Activated CD8-positive, alpha-beta memory T cell treated with anti-CD3 and anti-CD28 coated beads for 1 hour (primary cell): ENCODE data around the gene ASB2.
A peak's percentile ranks its signal among the peaks of the same experiment; 100 is the strongest.

ENCODE experiments used
- DNase-seq, 2 donors: peaks; one replicate each; pipeline ENCODE4 v3.0.0-alpha.2; 2020; ENCODE audit warnings: low read depth in 1 of 2; ENCODE audit errors: extremely low read depth in 1 of 2

Gene ASB2

GRCh38 chr14:93951635-93952540 lies 24.5 kb downstream of the ASB2 start:
- no peak for DNase-seq

DNA sequence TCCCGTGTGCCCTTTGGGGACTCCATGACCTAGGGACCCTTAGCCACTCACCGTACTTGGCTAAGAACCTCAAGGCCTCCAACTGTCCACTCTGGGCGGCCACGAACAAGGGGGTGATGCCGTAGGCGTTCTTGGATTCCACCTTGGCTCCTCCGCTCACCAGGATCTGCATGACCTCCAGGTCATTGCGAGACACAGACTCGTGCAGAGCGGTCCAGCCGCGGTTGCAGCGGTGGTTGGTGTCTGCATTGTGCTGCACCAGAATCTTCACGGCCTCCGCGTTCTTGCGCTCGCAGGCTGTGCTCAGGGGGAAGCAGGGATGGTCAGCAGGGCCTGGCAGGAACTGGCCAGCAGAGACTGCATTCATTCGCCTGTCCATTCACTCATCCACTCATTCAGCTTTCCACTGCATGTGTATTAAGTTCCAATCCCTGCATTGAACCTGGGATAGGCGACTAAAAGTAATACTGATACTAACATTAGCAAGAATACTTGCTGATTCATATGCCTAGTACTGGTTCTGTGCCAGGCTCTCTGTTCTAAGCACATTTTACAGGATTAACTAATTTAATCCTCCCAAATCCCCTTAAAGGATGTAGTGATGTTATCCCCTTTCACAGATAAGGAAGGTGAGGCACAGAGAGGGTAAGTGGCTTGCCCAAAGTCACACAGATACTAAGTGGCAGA lies 25.3 kb downstream of the ASB2 start:
- DNase-seq: no peak

- no peak for DNase-seq
Measured at GRCh38 chr14:93949511-93950075, 26.8 kb downstream of the ASB2 start.

DNA sequence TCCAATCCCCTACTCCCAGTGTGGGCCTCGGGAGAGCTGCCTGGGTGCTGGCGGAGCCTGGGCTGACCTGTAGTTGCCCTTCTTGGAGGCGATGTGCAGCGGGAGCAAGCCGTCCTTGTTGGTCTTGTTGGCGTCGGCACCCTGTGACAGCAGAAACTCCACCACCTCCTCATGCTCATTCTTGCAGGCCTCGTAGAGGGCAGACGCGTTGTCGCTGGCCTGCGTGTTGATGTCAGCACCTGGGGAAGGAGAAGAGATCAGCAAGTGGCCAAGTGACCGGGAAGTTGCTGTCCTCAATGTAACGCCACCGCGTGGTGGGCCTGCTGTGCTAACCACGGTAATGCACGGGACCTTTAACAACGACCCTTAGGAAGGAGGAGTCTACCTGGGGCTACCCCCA lies 29.1 kb downstream of the ASB2 start:
- DNase-seq: no peak

- DNase-seq: no peak
Measured at GRCh38 chr14:93946541-93947090, 29.8 kb downstream of the ASB2 start.

GRCh38 chr14:93946104-93946503 lies 30.3 kb downstream of the ASB2 start:
- no peak for DNase-seq

DNA sequence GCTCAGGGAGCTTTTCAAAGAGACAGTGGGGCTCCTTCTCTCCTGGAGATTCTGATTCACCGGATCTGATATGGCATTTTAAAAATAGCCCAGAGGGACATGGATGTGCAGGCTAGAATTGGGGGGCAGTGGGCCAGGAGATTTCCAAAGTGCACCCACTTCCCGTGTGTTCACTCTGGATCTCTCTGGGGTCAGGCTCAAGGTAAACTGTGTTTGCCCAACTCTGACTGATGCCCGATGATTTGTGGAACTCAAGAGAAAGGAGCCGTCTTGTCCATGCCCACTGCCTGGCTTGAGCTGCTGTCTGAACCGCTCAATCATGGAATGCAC lies 31.3 kb downstream of the ASB2 start:
- DNase-seq: no peak

DNA sequence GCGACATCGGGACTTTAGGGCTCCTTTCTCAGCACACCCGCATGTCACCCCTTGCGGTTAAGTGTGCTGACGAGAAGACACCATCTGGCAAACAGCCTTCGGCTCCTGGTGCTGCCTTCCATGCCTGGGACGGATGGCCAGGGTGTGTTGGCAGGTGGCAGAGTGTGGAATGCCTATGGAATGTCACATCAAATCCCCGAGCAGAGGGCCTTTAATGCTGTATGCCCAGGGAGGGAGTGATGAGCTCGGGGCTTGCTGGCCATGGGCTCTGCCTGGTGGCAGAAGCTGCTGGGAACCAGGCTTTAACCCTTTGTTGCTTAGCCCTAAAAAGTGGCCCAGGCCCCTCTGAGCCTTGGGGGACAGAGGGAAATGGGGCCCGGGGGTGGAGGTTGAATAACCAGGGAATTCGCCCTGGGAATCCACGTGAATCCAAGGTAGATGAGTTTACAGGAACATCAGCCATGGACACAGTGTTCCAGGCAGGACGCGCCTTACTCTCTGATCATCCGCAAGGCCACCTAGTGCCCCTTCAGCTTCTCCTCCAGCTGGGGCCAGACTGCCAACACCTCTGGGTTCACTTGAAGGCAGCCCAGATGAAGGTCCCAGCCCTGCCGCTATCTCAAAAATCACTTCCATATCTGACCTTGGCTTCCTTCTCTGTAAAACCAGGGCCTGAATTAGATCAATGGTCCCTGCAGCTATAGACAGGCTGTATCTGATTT lies 31.9 kb downstream of the ASB2 start:
- no peak for DNase-seq

- DNase-seq: no peak
Measured at GRCh38 chr14:93943930-93944329, 32.4 kb downstream of the ASB2 start.

DNA sequence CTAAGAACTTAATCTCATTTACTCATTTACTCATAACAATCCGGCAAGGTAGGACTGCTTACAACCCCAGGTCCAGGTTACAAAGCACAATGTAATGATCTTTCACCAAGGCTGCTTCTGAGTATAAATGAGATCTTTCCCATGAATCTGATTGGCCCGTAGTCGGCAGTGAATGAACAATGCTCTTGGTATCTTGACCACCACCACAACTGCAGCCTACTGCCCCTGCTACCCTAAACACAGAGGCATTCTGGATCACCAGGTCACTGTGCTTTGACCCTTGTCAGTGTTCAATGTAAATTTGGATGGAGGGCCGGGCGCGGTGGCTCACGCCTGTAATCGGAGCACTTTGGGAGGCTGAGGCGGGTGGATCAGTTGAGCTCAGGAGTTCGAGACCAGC lies 33.3 kb downstream of the ASB2 start:
- no peak for DNase-seq

DNA sequence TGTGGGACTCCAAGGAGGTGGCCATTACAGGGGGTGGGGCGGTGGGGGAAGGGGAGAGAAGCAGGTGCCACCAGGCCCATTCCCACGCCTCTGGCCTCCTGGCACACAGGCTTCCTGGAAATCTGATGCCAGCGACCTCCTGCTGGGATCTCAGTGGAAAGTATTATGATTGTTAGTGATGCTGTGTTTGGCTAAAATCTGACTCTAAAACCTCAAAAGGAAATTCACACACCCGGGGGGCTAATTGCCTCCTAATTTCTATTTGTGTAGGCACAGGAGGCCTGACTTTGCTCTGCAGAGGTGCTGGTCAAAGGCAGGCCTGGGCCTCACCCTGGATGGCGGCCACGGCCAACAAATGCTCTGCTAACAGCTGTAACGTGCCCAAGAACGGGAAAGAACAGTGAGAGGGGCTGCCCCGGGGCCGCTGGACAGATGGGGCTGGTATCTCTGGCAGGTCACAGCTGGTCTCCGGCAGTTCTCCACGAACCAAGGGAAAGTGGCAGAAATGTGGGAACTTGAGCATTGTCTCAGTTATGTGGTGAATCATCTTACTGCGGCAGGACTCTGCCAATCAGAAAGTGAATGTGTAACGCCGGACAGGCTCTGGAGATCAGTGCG lies 35.0 kb downstream of the ASB2 start:
- no peak for DNase-seq

DNA sequence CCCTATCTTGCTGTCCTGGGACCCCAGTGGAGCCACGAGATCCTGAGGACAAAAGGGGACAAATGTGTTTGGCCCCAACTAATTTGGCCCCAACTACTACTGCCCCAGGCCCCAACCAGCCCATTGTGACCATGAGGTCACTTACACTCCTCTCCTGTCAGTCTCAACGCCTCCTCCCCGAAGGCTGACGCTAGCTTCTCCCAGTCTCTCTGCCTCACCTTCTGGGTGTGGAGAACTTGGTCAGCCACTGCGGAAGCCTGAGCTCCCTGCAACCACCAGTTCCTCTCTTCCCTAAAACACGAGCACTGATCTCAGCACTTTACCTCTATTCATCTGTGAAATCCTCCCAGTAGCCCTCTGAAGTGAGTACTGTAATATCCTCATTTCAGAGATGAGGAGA lies 35.9 kb downstream of the ASB2 start:
- DNase-seq: no peak

- peak; percentile 71 to 89 for DNase-seq
Measured at GRCh38 chr14:93939304-93940229, 36.8 kb downstream of the ASB2 start.

DNA sequence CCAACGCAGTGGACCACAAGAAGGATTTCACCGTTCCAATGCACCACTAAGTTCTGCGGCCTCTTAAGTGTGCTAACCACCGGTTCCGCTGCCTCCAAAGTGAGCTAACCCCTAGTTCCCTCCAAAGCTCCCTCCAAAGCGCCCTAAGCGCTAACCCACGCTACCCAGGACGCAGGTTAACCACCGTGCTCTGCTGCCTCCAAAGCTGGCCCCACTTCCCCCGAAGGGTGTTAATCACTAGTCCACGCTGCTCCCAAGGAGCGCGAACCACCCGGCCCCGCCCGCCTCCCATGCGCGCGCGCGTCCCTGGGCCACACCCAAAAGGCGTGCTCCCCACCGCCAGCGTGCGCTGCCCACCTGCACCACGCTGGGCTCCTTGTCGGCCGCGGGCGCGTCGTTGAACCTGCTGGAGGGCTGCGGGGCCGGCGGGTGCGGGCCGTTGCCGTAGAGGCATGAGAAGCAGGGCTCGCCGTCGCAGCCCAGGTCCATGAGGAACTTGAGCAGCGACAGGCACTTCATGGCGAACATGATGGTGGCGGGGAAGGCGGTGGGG lies 37.5 kb downstream of the ASB2 start:
- DNase-seq: no peak

DNA sequence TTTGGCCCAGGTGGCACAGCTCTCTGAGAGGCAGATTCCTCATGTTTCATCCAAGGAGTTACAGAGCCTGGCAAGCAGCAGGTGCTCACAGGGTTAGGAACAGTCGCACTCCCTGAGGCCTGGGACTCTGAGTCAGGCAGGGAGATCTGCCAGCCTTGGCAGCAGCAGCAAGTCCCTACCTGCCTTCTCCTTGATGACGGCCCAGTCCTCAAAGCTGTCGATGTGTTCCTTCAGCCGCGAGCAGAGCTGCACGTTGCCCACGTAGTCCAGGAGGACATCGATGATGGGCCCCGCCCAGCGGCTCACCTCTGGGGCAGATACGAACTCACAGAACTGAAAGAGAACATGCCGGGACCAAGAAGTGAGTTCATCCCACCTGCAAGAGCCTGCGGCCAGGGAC lies 38.9 kb downstream of the ASB2 start:
- no peak for DNase-seq

- DNase-seq: no peak
Measured at GRCh38 chr14:93936926-93937325, 39.4 kb downstream of the ASB2 start.

- DNase-seq: no peak
Measured at GRCh38 chr14:93936245-93936644, 40.1 kb downstream of the ASB2 start.

DNA sequence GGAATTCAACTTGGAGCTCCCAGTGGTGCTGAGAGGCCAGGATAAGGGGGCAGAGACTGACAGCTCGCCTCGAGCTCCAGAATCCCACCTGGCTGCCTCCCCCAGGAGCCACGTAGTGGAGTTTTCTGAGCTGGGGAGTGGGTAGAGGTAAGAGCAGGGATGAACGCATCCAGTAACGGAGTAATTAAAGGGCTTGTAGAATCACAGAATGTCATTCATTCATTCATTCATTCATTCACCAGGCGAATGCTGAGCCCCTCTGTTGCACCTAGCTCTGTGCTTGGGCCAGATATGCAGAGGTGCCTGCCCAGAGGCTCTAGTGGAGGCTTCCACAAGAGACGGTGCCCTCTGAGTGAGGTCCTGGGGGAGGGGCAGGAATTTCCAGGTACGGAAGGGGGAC lies 41.2 kb downstream of the ASB2 start:
- no peak for DNase-seq

DNA sequence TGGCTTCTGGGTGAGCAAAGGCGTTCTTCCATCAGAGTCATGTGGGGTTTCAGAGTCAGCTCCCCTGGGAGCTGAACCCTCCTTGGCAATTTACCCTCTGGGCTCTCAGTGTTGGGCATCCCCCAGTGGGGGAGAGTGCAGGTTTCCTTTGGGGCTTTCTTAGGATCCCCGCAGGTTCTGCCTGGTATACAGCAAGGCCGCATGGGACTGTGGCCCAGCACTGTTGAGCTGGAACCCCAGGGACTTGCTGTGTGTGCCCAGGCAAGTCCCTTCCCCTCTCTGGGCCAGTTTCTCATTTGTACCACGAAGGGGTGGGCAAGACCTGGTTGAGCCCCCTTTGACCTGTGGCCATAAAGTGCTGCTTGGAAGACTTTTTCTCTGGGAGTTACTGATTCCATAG lies 43.7 kb downstream of the ASB2 start:
- no peak for DNase-seq

DNA sequence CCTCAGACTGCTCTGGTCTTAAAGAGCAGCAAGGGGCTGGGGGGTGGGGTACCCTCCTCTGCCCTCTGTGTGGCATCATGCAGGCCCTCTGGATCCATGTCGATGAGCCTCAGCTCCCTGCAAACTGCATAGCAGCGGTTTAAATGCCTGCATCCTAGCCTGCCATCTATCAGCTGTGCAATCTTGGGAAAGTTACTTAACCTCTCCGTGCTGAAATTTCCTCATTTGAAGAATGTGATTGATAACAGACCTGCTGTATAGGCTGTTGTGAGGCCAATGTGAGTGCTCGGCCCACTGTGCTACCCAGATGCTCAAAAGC lies 45.4 kb downstream of the ASB2 start:
- DNase-seq: no peak
